Central memory CD8-positive, alpha-beta T cell (primary cell): ENCODE data around the gene COL7A1.

Experiments used
- ATAC-seq: fragments of 150-1000 bp; cut with Tn5 transposase; replicated peaks from 2 replicates; pipeline ENCODE4 v1.10.0; 2022; ENCODE audit warnings: mild to moderate bottlenecking, moderate FRiP score, moderate number of reproducible peaks; ENCODE audit not compliant: poor library complexity, severe bottlenecking; ENCODE audit errors: extremely low read depth
- DNase-seq, 2 donors: peaks; one replicate each; pipeline ENCODE4 v3.0.0; 2021; ENCODE audit warnings: low spot score in 2 of 2
- H3K27ac Mint-ChIP-seq: one replicate; pipeline ENCODE4 v1.8.0; 2022; ENCODE audit warnings: low read depth, mild to moderate bottlenecking, moderate library complexity, mixed read lengths
- H3K27me3 Mint-ChIP-seq: one replicate; pipeline ENCODE4 v1.8.0; 2022; ENCODE audit warnings: mixed read lengths
- H3K36me3 Mint-ChIP-seq: one replicate; pipeline ENCODE4 v1.8.0; 2022; ENCODE audit warnings: mild to moderate bottlenecking, moderate library complexity, mixed read lengths; ENCODE audit not compliant: insufficient read depth
- H3K4me1 Mint-ChIP-seq: one replicate; pipeline ENCODE4 v1.8.0; 2022; ENCODE audit warnings: mixed read lengths
- H3K4me3 Mint-ChIP-seq: one replicate; pipeline ENCODE4 v1.8.0; 2022; ENCODE audit warnings: mild to moderate bottlenecking, moderate library complexity, mixed read lengths
- H3K9me3 Mint-ChIP-seq: one replicate; pipeline ENCODE4 v1.8.0; 2022; ENCODE audit warnings: mixed read lengths

The COL7A1 gene

DNA sequence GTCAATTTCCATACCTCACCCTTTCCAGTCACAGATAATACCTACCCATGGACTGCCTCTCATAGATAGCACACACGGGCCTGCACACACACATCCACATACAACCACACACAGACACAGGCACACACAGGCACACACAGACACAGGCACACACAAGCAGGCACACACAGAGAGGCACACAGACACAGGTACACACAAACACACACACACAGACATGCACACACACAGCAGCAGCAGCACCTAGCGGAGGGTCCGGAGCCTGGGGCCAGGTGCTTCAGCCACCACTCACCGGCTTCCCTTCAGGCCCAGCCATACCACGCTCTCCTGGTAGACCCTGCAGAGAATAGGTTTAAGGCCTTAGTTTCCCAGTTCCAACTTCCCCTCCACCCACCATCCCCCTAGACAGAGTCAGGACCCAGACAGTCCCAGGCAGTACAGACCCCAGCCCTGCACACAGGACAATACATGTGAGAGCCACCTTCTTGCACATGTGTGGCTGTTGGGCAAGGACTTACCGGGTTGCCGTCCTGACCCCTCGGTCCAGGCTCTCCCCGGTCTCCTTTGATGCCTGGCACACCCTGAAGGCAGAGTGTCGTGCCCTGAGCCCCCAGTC, 21.1 kb downstream of the COL7A1 start:
- Mint-ChIP-seq H3K4me3 (no peak overlapping the region), H3K4me1 (no peaks in the 10 kb centered on the region), H3K9me3 (no peaks in the 10 kb centered on the region), H3K36me3 (no peaks in the 10 kb centered on the region), H3K27me3 (no peaks in the 10 kb centered on the region), H3K27ac (no peak overlapping the region)
- DNase-seq (no peak), ATAC-seq (no peak)

DNA sequence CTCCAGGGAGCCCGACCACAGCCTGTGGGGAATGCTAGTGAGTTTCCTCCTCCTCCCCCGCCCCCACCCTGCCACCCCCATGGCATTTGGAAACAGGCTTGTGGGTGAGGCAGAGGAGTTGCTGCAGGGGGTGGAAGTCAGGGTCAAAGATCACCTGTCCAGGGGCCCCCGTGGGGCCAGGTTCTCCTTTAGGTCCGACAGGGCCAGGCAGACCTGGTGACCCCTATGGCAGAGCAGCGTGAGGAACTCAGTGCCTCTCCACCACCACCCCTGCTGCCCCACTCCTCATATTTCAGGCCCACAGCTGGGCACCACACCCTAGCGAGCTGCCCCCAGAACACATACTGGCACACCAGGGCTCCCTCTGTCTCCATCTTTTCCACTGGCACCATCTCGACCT, 22.6 kb downstream of the COL7A1 start:
- H3K27me3 Mint-ChIP-seq = no peaks in the 10 kb centered on the region
- H3K9me3 Mint-ChIP-seq = no peaks in the 10 kb centered on the region
- no peak for DNase-seq
- no peaks in the 10 kb centered on the region for H3K4me1 Mint-ChIP-seq
- no peak for ATAC-seq
- H3K36me3 Mint-ChIP-seq = no peaks in the 10 kb centered on the region
- H3K4me3 Mint-ChIP-seq = no peak overlapping the region
- H3K27ac Mint-ChIP-seq = peak overlapping the region; percentile 74

DNA sequence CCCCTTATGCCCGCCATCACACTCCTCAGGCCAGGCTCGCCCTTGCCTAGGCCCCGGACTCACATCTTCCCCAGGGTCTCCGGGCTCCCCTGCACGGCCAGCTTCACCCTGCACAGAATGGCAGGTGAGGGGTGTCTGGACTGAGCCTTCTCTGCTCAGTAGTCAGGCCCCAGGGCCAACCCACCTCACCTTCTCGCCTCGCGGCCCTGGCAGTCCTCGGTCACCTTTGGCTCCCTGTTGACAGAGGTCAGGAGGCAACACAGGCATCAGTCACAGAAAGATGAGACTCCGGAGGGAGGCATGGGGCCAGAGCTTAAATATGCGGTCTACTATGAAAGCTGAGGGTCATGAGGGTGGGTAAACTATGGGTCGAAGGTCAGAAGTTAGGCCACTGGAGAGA, 23.2 kb downstream of the COL7A1 start:
- no peaks in the 10 kb centered on the region for H3K27me3 Mint-ChIP-seq
- H3K36me3 Mint-ChIP-seq = no peaks in the 10 kb centered on the region
- ATAC-seq = no peak
- no peak for DNase-seq
- H3K27ac Mint-ChIP-seq = no peak overlapping the region
- no peaks in the 10 kb centered on the region for H3K4me1 Mint-ChIP-seq
- no peaks in the 10 kb centered on the region for H3K9me3 Mint-ChIP-seq
- no peak overlapping the region for H3K4me3 Mint-ChIP-seq

DNA sequence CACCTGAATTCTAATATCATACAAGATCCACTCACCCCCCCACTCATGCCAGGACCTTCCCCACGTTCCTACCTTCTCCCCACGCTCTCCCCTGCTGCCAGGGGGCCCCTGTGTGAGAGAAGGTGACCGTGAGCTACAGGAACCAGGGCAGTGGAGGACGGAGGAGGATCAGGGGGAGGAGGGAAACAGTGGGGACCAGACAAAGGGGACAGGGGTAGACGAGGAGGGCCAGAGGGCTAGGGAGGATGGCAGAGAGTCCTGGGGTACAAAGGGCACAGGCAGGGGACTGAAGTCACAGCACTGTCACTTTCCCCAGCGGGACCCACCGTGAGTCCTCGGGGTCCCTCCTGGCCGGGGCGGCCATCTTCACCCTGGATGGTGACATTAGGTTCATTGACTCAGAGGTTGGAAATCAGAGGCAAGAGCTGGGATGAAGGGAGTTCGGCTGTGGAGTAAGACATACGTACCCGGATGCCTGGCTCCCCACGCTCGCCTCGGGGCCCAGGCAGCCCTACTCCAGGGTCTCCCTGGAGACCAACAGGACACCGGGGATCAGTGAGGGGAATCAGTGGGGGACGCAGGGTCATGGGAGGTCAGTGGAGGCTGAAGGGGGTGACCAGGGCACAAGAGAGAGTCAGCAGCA, 25.2 kb downstream of the COL7A1 start:
- DNase-seq = no peak
- Mint-ChIP-seq H3K27me3 (no peaks in the 10 kb centered on the region), H3K27ac (no peak overlapping the region), H3K4me3 (no peak overlapping the region), H3K9me3 (no peaks in the 10 kb centered on the region), H3K36me3 (no peaks in the 10 kb centered on the region), H3K4me1 (no peaks in the 10 kb centered on the region)
- no peak for ATAC-seq

DNA sequence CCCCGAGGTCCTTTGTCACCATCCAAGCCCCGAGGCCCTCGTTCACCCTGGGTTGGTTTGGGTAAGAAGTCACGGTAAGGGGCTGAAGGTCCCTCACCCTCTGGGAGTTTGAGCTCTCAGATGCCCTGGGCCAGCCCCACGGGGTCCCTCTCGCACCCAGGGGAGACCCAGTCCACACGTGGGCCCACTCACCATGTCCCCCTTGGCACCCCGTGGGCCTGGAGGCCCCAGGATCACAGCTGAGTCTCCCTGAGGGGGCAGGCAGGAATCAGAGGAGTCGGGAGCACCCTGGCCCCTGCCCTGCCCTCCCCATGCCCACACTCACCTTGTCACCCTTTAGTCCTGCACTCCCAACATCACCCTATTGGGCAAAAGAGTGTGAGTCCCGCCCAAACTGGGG, 25.7 kb downstream of the COL7A1 start:
- ATAC-seq (no peak), DNase-seq (no peak)
- Mint-ChIP-seq H3K27me3 (no peaks in the 10 kb centered on the region), H3K4me1 (no peaks in the 10 kb centered on the region), H3K27ac (peak overlapping the region; percentile 17), H3K9me3 (no peaks in the 10 kb centered on the region), H3K4me3 (no peak overlapping the region), H3K36me3 (no peaks in the 10 kb centered on the region)

DNA sequence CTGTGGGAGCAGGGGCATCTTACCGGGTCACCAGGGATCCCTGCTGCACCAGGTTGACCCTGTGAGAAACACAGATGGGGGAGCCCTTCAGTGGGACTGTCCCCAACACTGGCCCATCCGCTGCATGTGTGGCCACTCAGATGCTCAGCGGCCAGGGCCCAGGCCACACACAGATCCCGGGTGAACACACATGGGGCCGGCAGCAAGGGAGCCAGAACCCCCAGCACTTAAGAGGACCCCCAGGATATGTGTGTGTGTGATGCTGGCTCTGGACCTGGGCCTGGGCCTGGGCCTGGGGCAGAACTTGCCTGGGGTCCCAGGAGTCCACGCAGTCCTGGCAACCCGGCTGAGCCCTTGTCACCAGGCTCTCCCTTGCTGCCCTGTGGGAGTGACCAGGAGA, 26.7 kb downstream of the COL7A1 start:
- ATAC-seq (no peak), DNase-seq (no peak)
- no peak overlapping the region for H3K27ac Mint-ChIP-seq
- no peaks in the 10 kb centered on the region for H3K9me3 Mint-ChIP-seq
- H3K4me3 Mint-ChIP-seq = no peak overlapping the region
- no peaks in the 10 kb centered on the region for H3K4me1 Mint-ChIP-seq
- no peaks in the 10 kb centered on the region for H3K36me3 Mint-ChIP-seq
- H3K27me3 Mint-ChIP-seq = no peaks in the 10 kb centered on the region

DNA sequence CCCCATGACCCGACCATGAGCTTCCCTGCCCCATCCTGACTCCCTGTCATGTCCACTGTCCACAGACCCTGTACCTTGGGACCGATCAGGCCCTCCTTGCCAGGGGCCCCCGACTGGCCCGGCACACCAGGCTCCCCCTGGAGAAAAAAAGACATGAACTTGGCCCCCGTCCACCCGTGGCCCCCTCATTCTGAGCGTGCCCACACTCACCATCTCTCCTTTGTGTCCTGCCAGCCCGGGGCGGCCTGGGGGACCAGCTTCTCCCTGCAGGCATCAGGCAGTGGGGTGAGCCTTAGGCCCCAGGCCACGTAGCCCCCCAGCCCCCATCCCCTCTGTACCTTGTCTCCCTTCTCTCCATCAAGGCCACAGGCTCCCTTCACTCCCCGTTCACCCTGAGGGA, 27.6 kb downstream of the COL7A1 start:
- no peaks in the 10 kb centered on the region for H3K9me3 Mint-ChIP-seq
- H3K4me1 Mint-ChIP-seq = peaks cover 6% of the 10 kb centered on the region
- no peak overlapping the region for H3K4me3 Mint-ChIP-seq
- DNase-seq (no peak), ATAC-seq (no peak)
- H3K36me3 Mint-ChIP-seq = no peaks in the 10 kb centered on the region
- peak overlapping the region; percentile 52 for H3K27ac Mint-ChIP-seq
- H3K27me3 Mint-ChIP-seq = no peaks in the 10 kb centered on the region

DNA sequence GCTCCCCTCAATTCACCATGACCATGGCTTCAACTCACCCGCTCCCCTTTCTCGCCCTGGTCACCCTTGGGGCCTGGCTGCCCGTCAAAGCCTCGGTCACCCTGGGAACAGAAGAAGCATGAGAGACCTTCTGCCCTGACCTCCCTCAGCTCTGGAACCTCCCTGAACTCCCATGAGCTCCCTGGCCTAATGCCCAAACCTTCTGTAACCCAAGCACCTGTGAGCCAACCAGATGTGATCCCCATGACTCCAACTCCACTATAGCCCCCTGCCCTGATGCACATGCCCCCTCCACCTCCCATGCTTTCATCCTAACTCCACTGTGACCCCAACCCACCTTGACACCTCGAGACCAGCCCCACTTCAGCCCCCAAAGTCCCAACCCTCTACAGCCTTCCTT, 28.0 kb downstream of the COL7A1 start:
- no peak for ATAC-seq
- no peak for DNase-seq
- Mint-ChIP-seq H3K36me3 (no peaks in the 10 kb centered on the region), H3K4me1 (peaks cover 6% of the 10 kb centered on the region), H3K4me3 (no peak overlapping the region), H3K27me3 (no peaks in the 10 kb centered on the region), H3K27ac (peak overlapping the region; percentile 52), H3K9me3 (no peaks in the 10 kb centered on the region)

DNA sequence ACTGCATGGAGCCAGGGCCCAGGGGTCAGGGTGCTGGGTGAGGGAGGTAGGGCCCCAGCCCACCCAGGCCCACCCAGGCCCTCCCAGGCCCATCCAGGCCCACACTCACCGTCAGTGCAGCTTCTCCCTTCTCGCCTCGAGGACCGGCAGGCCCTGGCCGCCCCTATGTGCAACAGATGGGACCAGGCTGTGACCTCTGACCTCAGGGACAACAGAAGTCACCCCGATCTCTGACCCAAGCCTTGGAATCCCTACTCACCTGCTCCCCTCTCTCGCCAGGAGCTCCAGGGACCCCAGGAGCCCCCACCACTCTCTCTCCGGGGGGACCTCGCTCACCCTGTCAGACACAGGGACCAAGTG, 28.7 kb downstream of the COL7A1 start:
- no peak overlapping the region for H3K27ac Mint-ChIP-seq
- no peaks in the 10 kb centered on the region for H3K9me3 Mint-ChIP-seq
- ATAC-seq = no peak
- no peaks in the 10 kb centered on the region for H3K36me3 Mint-ChIP-seq
- H3K4me3 Mint-ChIP-seq = no peak overlapping the region
- H3K4me1 Mint-ChIP-seq = peaks cover 6% of the 10 kb centered on the region
- H3K27me3 Mint-ChIP-seq = no peaks in the 10 kb centered on the region
- no peak for DNase-seq

DNA sequence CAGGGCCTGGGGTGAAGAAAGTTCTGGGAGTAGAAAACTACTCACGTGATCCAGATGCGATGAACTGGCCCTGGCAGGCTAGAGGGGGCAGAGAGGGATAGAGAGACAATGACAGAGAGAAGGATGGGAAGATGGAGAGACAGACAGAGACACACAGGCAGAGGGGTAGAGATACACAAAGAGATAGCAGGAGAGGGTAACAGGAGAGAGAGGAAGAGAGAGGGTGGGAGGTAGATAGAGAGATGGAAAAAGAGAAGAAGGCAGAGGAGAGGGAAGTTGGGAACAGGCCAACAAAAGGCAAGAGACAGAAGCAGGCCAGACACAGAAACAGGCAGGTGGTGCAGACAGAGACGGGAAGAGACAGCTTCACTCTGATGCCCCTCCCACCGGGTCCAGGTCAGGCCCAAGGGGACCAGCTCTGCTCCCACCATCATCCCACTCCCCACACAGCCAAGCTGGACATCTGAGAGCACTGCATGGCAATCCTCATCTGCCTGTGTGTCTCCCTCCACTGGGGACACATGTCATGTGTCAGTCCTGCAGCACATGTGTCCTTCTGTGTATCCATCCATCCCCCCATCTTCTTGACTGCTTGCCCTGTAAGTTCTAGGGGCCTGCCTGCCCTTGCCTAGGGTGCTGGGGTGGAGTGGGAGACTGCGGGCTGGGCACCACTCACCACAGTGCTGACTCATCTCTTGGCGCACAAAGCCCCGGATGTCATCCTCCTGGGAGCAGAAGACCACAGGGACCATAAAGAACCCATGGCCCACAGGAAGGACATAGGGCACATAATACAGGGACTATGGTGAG, 29.3 kb downstream of the COL7A1 start:
- DNase-seq = no peak
- no peak for ATAC-seq
- Mint-ChIP-seq H3K9me3 (no peaks in the 10 kb centered on the region), H3K4me1 (peaks cover 6% of the 10 kb centered on the region), H3K27ac (no peak overlapping the region), H3K36me3 (no peaks in the 10 kb centered on the region), H3K4me3 (no peak overlapping the region), H3K27me3 (no peaks in the 10 kb centered on the region)

DNA sequence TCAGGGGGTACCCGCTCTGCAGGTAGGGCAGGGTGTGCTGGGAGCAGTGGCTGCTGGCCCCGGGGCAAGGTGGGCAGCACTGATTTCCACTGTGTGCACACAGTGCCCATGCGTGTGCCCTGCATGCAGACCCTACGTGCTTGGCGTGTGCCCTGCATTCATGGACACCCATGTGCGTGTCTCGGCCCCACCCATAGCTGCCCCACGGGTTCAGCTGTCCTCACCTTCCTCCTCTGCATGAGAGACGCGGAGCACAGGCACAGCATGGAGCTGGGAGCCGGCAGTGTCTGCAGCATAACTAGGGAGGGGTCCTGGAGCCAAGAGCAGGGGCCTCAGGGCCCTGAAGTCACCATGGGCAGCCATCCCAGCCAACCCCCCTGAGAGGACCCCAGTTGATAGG, 29.9 kb downstream of the COL7A1 start:
- H3K4me3 Mint-ChIP-seq = no peak overlapping the region
- ATAC-seq (no peak), DNase-seq (no peak)
- peaks cover under 1% of the 10 kb centered on the region for H3K27me3 Mint-ChIP-seq
- H3K9me3 Mint-ChIP-seq = no peaks in the 10 kb centered on the region
- peaks cover 8% of the 10 kb centered on the region for H3K4me1 Mint-ChIP-seq
- no peaks in the 10 kb centered on the region for H3K36me3 Mint-ChIP-seq
- H3K27ac Mint-ChIP-seq = no peak overlapping the region

DNA sequence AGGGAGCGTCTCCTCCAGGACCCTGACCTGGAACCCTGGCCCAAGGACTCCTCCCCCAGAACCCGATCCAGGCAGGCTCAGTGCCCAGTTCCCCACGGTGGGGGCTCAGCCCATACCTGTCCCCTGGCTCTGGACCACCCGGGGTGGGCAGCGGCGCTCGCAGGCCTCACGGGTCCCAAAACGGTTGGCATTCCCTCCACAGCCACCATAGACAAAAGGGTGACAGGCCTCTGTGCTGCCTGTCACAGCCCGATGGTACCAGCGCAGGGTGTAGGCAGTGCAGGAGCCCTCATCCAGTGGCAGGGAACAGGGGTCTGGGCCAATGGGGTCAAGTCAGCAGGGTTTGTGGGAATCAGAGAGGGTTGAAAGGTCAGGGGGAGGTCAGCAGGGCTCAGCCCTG, 30.5 kb downstream of the COL7A1 start:
- H3K4me3 Mint-ChIP-seq = no peak overlapping the region
- no peaks in the 10 kb centered on the region for H3K9me3 Mint-ChIP-seq
- H3K27me3 Mint-ChIP-seq = peaks cover 6% of the 10 kb centered on the region
- DNase-seq (no peak), ATAC-seq (no peak)
- H3K27ac Mint-ChIP-seq = no peak overlapping the region
- H3K36me3 Mint-ChIP-seq = no peaks in the 10 kb centered on the region
- peaks cover 13% of the 10 kb centered on the region for H3K4me1 Mint-ChIP-seq

DNA sequence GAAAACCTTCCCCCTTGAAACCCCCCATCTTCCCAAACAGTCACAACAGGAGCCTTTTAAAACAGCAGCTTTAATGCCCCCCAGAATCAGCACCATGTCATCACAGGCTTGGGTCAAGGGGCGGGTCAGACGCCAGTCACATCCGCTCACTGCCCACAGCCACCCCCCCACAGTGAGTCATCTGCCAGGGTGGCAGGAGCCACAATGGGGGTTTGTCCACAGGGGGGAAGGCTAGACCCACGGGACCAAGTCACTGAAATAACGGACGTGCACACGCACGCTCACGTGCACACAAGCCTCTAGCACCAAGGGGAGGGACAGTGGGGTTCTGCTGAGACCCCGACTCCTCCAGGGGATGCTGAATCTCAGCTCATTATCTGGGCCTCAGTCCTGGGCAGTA, 31.1 kb downstream of the COL7A1 start:
- H3K27ac Mint-ChIP-seq = peak overlapping the region; percentile 32
- peak in 1 of 2 donors; percentile 30 for DNase-seq
- peak; percentile 49 for ATAC-seq
- H3K36me3 Mint-ChIP-seq = no peaks in the 10 kb centered on the region
- no peaks in the 10 kb centered on the region for H3K9me3 Mint-ChIP-seq
- peaks cover 10% of the 10 kb centered on the region for H3K27me3 Mint-ChIP-seq
- no peak overlapping the region for H3K4me3 Mint-ChIP-seq
- H3K4me1 Mint-ChIP-seq = peaks cover 17% of the 10 kb centered on the region
